ENCODE results near the gene SPRR3.

The SPRR3 gene

GRCh38 chr1:152965853-152966252 lies 35.7 kb upstream of the SPRR3 start:
- Histone ChIP-seq H3K36me3 (ENCODE audit: control insufficient read depth, insufficient read depth, low read length) (no peaks in the 10 kb centered on the region), H3K9me3 (ENCODE audit: control insufficient read depth, low read length) (no peaks in the 10 kb centered on the region), H3K4me3 (ENCODE audit: insufficient read depth, low read depth, low read length, poor library complexity, severe bottlenecking) (no peak overlapping the region)

GRCh38 chr1:152967201-152967600 lies 34.3 kb upstream of the SPRR3 start:
- no peak overlapping the region for H3K27ac ChIP-seq (ENCODE audit: insufficient read depth, low read length, poor library complexity, severe bottlenecking)
- peaks cover 5% of the 10 kb centered on the region for H3K27me3 ChIP-seq (replicated peaks; ENCODE audit: control insufficient read depth, insufficient read depth, low read length, poor library complexity, severe bottlenecking)
- H3K36me3 ChIP-seq (ENCODE audit: control insufficient read depth, insufficient read depth, low read length), result no peaks in the 10 kb centered on the region
- H3K4me3 ChIP-seq (ENCODE audit: insufficient read depth, low read depth, low read length, poor library complexity, severe bottlenecking), result no peak overlapping the region
- no peaks in the 10 kb centered on the region for H3K9me3 ChIP-seq (ENCODE audit: control insufficient read depth, low read length)
- DNase-seq, result no peak
- H3K4me1 ChIP-seq (ENCODE audit: control insufficient read depth, insufficient read depth, low read length, poor library complexity, severe bottlenecking), result no peaks in the 10 kb centered on the region

More at GRCh38 chr1:152965853-152966252, 35.7 kb upstream of the SPRR3 start:
- Histone ChIP-seq H3K27ac (ENCODE audit: insufficient read depth, low read length, poor library complexity, severe bottlenecking) (no peak overlapping the region), H3K27me3 (replicated peaks; ENCODE audit: control insufficient read depth, insufficient read depth, low read length, poor library complexity, severe bottlenecking) (peaks cover 5% of the 10 kb centered on the region), H3K4me1 (ENCODE audit: control insufficient read depth, insufficient read depth, low read length, poor library complexity, severe bottlenecking) (no peaks in the 10 kb centered on the region)
- DNase-seq, result no peak

DNA sequence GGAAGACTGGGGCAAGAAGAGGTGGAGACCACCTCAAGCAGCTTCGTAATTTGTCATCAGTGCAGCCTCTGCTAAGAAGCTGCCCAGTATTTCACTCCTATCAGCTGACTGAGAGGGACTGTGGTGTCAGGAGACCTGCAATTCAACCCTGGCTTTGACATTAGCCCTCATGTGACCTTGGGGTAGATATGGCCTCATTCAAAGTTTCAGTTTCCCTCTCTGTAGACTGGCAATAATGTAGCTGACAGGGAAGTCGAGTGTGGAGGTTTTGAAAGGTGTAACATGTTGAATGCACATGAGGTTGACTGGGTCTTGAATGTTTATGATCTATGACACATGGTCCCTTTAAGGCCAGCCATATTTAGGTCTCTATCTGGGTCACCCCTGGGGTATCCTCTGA lies 33.3 kb upstream of the SPRR3 start:
- no peak for DNase-seq
- Histone ChIP-seq H3K4me3 (ENCODE audit: insufficient read depth, low read depth, low read length, poor library complexity, severe bottlenecking) (no peak overlapping the region), H3K9me3 (ENCODE audit: control insufficient read depth, low read length) (no peaks in the 10 kb centered on the region), H3K36me3 (ENCODE audit: control insufficient read depth, insufficient read depth, low read length) (no peaks in the 10 kb centered on the region), H3K27me3 (replicated peaks; ENCODE audit: control insufficient read depth, insufficient read depth, low read length, poor library complexity, severe bottlenecking) (peaks cover 5% of the 10 kb centered on the region), H3K4me1 (ENCODE audit: control insufficient read depth, insufficient read depth, low read length, poor library complexity, severe bottlenecking) (no peaks in the 10 kb centered on the region), H3K27ac (ENCODE audit: insufficient read depth, low read length, poor library complexity, severe bottlenecking) (no peak overlapping the region)

DNA sequence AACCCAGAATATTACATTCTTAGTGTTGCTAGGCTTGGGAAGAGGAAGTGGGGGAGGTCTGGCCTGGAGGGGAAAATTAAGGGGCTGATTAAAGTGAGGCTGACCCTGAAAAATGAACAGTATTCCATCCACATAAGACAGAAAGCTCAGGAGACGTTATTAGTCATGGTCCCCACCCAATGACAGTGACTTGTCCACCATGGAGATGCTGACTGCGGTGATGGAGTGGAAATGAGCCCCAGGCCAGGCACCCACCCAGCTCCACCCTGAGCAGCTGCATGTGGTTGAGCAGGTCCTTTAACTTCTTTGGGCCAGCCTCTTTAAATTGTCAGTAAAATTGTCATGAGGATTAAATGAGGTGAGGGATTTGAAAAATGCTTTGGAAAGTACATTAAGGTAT lies 32.5 kb upstream of the SPRR3 start:
- no peak overlapping the region for H3K27ac ChIP-seq (ENCODE audit: insufficient read depth, low read length, poor library complexity, severe bottlenecking)
- peaks cover 5% of the 10 kb centered on the region for H3K27me3 ChIP-seq (replicated peaks; ENCODE audit: control insufficient read depth, insufficient read depth, low read length, poor library complexity, severe bottlenecking)
- H3K36me3 ChIP-seq (ENCODE audit: control insufficient read depth, insufficient read depth, low read length), result no peaks in the 10 kb centered on the region

DNA sequence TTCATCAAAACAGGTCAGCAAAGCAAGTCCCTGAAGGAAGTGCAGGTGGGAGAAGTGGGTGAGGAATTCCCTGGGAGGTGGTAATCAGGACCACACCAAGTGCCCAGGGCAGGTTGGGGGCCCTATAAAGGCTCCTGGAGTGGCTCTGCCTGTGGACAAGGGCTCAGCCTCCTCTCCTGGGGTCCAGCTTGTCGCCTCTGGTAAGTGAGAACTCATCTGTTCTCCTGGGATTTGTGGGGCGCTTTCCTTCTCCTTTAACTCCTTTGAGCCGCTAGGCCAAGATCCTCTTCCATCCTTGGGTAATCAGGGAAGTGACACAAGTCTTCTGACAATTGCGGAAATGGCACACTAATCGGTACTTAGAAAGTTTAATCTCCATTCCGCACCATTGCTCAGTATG lies 31.1 kb upstream of the SPRR3 start, which contains the start of gene SPRR4:
TSS of gene SPRR4 (plus strand) at position 154 of the 400 bp plus-strand sequence. CDS start 1,243 bp downstream, outside the sequence.
- no peaks in the 10 kb centered on the region for H3K9me3 ChIP-seq (ENCODE audit: control insufficient read depth, low read length)
- no peaks in the 10 kb centered on the region for H3K36me3 ChIP-seq (ENCODE audit: control insufficient read depth, insufficient read depth, low read length)

More for the DNA sequence above, 32.5 kb upstream of the SPRR3 start:
- no peak for DNase-seq
- Histone ChIP-seq H3K4me1 (ENCODE audit: control insufficient read depth, insufficient read depth, low read length, poor library complexity, severe bottlenecking) (no peaks in the 10 kb centered on the region), H3K4me3 (ENCODE audit: insufficient read depth, low read depth, low read length, poor library complexity, severe bottlenecking) (no peak overlapping the region), H3K9me3 (ENCODE audit: control insufficient read depth, low read length) (no peaks in the 10 kb centered on the region)

DNA sequence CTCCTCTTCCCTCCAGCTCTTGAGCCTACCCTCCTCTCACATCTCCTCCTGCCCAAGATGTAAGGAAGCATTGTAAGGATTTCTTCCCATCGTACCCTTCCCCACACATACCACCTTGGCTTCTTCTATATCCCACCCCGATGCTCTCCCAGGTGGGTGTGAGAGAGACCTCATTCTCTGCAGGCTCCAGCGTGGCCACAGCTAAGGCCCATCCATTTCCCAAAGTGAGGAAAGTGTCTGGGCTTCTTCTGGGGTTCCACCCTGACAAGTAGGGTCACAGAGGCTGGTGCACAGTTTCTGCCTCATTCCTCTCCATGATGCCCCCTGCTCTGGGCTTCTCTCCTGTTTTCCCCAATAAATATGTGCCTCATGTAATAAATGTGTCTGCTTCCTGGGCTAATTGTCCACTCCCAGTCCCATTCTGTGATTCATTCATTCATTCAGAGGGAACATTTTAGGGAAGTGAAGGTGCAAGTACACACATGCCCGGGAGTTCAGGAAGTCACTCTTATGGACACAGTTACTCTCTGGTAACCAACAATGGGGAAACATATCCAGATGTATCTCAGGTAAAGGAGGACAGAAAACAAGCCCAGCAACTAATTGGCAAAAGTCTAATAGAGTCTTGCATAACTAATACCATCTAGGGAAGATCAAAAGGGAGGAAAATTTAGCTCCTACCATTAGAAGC lies 29.2 kb upstream of the SPRR3 start:
- no peak overlapping the region for H3K27ac ChIP-seq (ENCODE audit: insufficient read depth, low read length, poor library complexity, severe bottlenecking)

More for the DNA sequence above, 31.1 kb upstream of the SPRR3 start, which contains the start of gene SPRR4:
- Histone ChIP-seq H3K4me3 (ENCODE audit: insufficient read depth, low read depth, low read length, poor library complexity, severe bottlenecking) (no peak within 1 kb of the TSS), H3K4me1 (ENCODE audit: control insufficient read depth, insufficient read depth, low read length, poor library complexity, severe bottlenecking) (no peaks in the 10 kb centered on the region), H3K27me3 (replicated peaks; ENCODE audit: control insufficient read depth, insufficient read depth, low read length, poor library complexity, severe bottlenecking) (peaks cover 5% of the 10 kb centered on the region), H3K27ac (ENCODE audit: insufficient read depth, low read length, poor library complexity, severe bottlenecking) (no peak within 1 kb of the TSS)
- DNase-seq, result no peak

DNA sequence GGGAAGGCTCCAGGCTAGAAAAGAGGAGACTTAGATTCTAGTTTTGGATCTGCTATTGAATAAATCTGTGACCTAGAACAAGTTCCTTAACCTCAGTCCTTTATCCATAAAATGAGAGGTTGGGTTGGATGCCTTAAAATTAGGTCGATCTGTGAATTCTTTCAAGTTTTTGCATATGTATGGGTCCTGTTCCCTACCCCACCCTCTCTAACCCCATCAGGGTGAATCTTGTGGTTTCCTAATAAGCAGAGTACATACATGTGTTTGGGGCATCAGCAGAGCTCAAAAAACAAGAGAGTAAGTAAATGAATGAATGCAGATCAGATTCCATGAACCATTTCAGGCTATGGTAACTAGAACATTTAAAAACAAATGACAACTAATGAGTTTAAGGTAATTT lies 24.9 kb upstream of the SPRR3 start:
- no peak overlapping the region for H3K27ac ChIP-seq (ENCODE audit: insufficient read depth, low read length, poor library complexity, severe bottlenecking)
- no peaks in the 10 kb centered on the region for H3K9me3 ChIP-seq (ENCODE audit: control insufficient read depth, low read length)
- no peak overlapping the region for H3K4me3 ChIP-seq (ENCODE audit: insufficient read depth, low read depth, low read length, poor library complexity, severe bottlenecking)
- no peaks in the 10 kb centered on the region for H3K27me3 ChIP-seq (replicated peaks; ENCODE audit: control insufficient read depth, insufficient read depth, low read length, poor library complexity, severe bottlenecking)
- DNase-seq, result no peak
- H3K36me3 ChIP-seq (ENCODE audit: control insufficient read depth, insufficient read depth, low read length), result no peaks in the 10 kb centered on the region
- H3K4me1 ChIP-seq (ENCODE audit: control insufficient read depth, insufficient read depth, low read length, poor library complexity, severe bottlenecking), result no peaks in the 10 kb centered on the region

More for the DNA sequence above, 29.2 kb upstream of the SPRR3 start:
- Histone ChIP-seq H3K4me3 (ENCODE audit: insufficient read depth, low read depth, low read length, poor library complexity, severe bottlenecking) (no peak overlapping the region), H3K36me3 (ENCODE audit: control insufficient read depth, insufficient read depth, low read length) (no peaks in the 10 kb centered on the region), H3K27me3 (replicated peaks; ENCODE audit: control insufficient read depth, insufficient read depth, low read length, poor library complexity, severe bottlenecking) (no peaks in the 10 kb centered on the region), H3K9me3 (ENCODE audit: control insufficient read depth, low read length) (no peaks in the 10 kb centered on the region), H3K4me1 (ENCODE audit: control insufficient read depth, insufficient read depth, low read length, poor library complexity, severe bottlenecking) (no peaks in the 10 kb centered on the region)
- DNase-seq, result no peak

DNA sequence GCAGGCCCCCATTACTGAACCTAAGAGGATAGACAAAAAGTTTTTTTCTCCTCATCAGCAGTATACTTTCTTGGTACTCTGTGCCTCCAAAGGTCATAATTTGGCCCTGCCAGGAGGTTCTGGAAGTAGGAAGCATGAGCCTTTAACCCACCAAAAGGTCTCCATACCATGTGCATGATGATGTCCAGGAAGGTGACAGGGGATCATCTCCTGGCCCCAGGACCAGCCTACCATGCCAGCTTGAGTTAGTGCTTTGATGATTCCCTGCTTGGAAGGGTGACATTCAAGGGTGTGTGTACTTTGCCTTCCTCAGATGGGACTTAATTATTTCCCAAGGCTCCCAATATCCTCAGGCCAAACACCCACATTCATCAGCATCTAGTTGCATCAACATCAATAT lies 23.9 kb upstream of the SPRR3 start:
- H3K36me3 ChIP-seq (ENCODE audit: control insufficient read depth, insufficient read depth, low read length), result no peaks in the 10 kb centered on the region
- no peak overlapping the region for H3K4me3 ChIP-seq (ENCODE audit: insufficient read depth, low read depth, low read length, poor library complexity, severe bottlenecking)
- H3K9me3 ChIP-seq (ENCODE audit: control insufficient read depth, low read length), result no peaks in the 10 kb centered on the region
- DNase-seq, result no peak
- H3K27me3 ChIP-seq (replicated peaks; ENCODE audit: control insufficient read depth, insufficient read depth, low read length, poor library complexity, severe bottlenecking), result no peaks in the 10 kb centered on the region
- no peak overlapping the region for H3K27ac ChIP-seq (ENCODE audit: insufficient read depth, low read length, poor library complexity, severe bottlenecking)
- no peaks in the 10 kb centered on the region for H3K4me1 ChIP-seq (ENCODE audit: control insufficient read depth, insufficient read depth, low read length, poor library complexity, severe bottlenecking)

DNA sequence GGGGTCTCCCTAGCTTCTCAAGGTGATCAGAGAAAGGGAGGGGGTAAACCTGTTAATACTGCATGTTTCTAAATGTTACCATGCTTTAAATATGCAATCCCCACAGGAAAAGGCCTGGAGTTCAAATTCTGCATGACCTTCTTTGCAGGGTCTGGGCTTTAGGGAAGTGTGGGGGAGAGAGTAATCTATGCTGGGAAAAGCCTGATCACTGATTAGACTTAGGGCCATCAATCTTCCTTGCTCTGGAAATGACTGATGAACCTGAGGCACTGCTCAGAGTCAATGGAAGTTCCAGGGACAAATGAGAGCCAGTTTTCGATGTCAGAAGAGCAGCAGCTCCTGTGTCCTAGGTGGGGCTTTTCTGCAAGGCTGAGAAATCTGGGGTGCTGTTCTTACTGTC lies 20.9 kb upstream of the SPRR3 start:
- H3K4me1 ChIP-seq (ENCODE audit: control insufficient read depth, insufficient read depth, low read length, poor library complexity, severe bottlenecking), result no peaks in the 10 kb centered on the region
- DNase-seq, result no peak
- no peaks in the 10 kb centered on the region for H3K9me3 ChIP-seq (ENCODE audit: control insufficient read depth, low read length)
- H3K27ac ChIP-seq (ENCODE audit: insufficient read depth, low read length, poor library complexity, severe bottlenecking), result no peak overlapping the region
- H3K27me3 ChIP-seq (replicated peaks; ENCODE audit: control insufficient read depth, insufficient read depth, low read length, poor library complexity, severe bottlenecking), result no peaks in the 10 kb centered on the region
- no peaks in the 10 kb centered on the region for H3K36me3 ChIP-seq (ENCODE audit: control insufficient read depth, insufficient read depth, low read length)
- no peak overlapping the region for H3K4me3 ChIP-seq (ENCODE audit: insufficient read depth, low read depth, low read length, poor library complexity, severe bottlenecking)

GRCh38 chr1:152981146-152981871 lies 20.2 kb upstream of the SPRR3 start:
- no peak overlapping the region for H3K27ac ChIP-seq (ENCODE audit: insufficient read depth, low read length, poor library complexity, severe bottlenecking)
- H3K27me3 ChIP-seq (replicated peaks; ENCODE audit: control insufficient read depth, insufficient read depth, low read length, poor library complexity, severe bottlenecking), result no peaks in the 10 kb centered on the region
- no peaks in the 10 kb centered on the region for H3K9me3 ChIP-seq (ENCODE audit: control insufficient read depth, low read length)
- H3K4me1 ChIP-seq (ENCODE audit: control insufficient read depth, insufficient read depth, low read length, poor library complexity, severe bottlenecking), result no peaks in the 10 kb centered on the region
- no peak overlapping the region for H3K4me3 ChIP-seq (ENCODE audit: insufficient read depth, low read depth, low read length, poor library complexity, severe bottlenecking)
- no peak for DNase-seq
- H3K36me3 ChIP-seq (ENCODE audit: control insufficient read depth, insufficient read depth, low read length), result no peaks in the 10 kb centered on the region
